IMR-90 (cell line): Measurements from ENCODE around the gene IDH3B. TPM values are rescaled to one million over a fixed set of nuclear protein-coding genes. Genes with fewer than 3 reads are reported as not detected.

Experiments
- ATAC-seq: fragments of 200-7000 bp; cut with Tn5 transposase; 2 replicates; pipeline ENCODE4 v1.9.1; 2020; ENCODE audit warnings: low read depth, mild to moderate bottlenecking, moderate library complexity
- BruUV-seq: library from RNA; stranded (reverse); fragments of 400-500 nt; replicated peaks from 2 replicates; lab custom pipeline; 2021; lab: Mats Ljungman, UMichigan
- CTCF ChIA-PET: fragments of 300-600 bp; formaldehyde crosslinking; extraction: SDS; loops from one replicate; lab custom pipeline; 2021; ENCODE audit warnings: antibody characterized with exemption; lab: Yijun Ruan, JAX
- POLR2A ChIA-PET: fragments of 300-600 bp; sonication (Branson Sonifier 250); formaldehyde crosslinking; loops from one replicate; lab custom pipeline; 2022; ENCODE audit warnings: antibody characterized with exemption; ENCODE audit not compliant: unreplicated experiment; lab: Charles Lee
- DNase-seq: peaks from one replicate; pipeline ENCODE4 v3.0.0; 2013
- H2AFZ ChIP-seq: replicated peaks from 2 replicates; pipeline ENCODE3; 2013; ENCODE audit warnings: low read length, mild to moderate bottlenecking; ENCODE audit not compliant: poor library complexity
- H2AK5ac ChIP-seq: 2 replicates; pipeline ENCODE4 v1.6.1; 2013; ENCODE audit warnings: low read depth, low read length, inconsistent platforms
- H2AK9ac ChIP-seq: replicated peaks from 2 replicates; pipeline ENCODE3; 2013; ENCODE audit warnings: mild to moderate bottlenecking, low read depth, low read length, moderate library complexity; ENCODE audit not compliant: poor library complexity
- H2BK120ac ChIP-seq: 2 replicates; pipeline ENCODE4 v1.6.1; 2013; ENCODE audit warnings: low read depth, low read length, inconsistent platforms
- H2BK15ac ChIP-seq: 3 replicates; pipeline ENCODE4 v1.6.1; 2013; ENCODE audit warnings: low read depth, low read length, inconsistent platforms
- H2BK20ac ChIP-seq: 2 replicates; pipeline ENCODE4 v1.6.1; 2013; ENCODE audit warnings: low read depth, mild to moderate bottlenecking, inconsistent platforms, low read length, moderate library complexity
- H2BK5ac ChIP-seq: 2 replicates; pipeline ENCODE4 v1.6.1; 2013; ENCODE audit warnings: mild to moderate bottlenecking, low read depth, low read length, inconsistent platforms; ENCODE audit not compliant: poor library complexity, severe bottlenecking
- H3K14ac ChIP-seq: replicated peaks from 2 replicates; pipeline ENCODE4 v1.6.1; 2013; ENCODE audit warnings: low read depth, low read length, inconsistent platforms
- H3K18ac ChIP-seq: 2 replicates; pipeline ENCODE4 v1.6.1; 2013; ENCODE audit warnings: low read depth, low read length, control low read depth
- H3K23ac ChIP-seq: 2 replicates; pipeline ENCODE4 v1.6.1; 2013; ENCODE audit warnings: low read depth, low read length, inconsistent platforms
- H3K27ac ChIP-seq: 2 replicates; pipeline ENCODE4 v1.5.1; 2013; ENCODE audit warnings: mild to moderate bottlenecking, control low read depth, low read length; ENCODE audit not compliant: insufficient read depth
- H3K27me3 ChIP-seq: 2 replicates; pipeline ENCODE4 v1.6.1; 2013; ENCODE audit warnings: low read length; ENCODE audit not compliant: control insufficient read depth, insufficient read depth
- H3K36me3 ChIP-seq: 2 replicates; pipeline ENCODE4 v1.6.1; 2013; ENCODE audit warnings: low read length, mixed read lengths; ENCODE audit not compliant: control insufficient read depth, insufficient read depth
- H3K4ac ChIP-seq: 2 replicates; pipeline ENCODE4 v1.6.1; 2013; ENCODE audit warnings: low read depth, low read length, inconsistent platforms
- H3K4me1 ChIP-seq: 2 replicates; pipeline ENCODE4 v1.6.1; 2013; ENCODE audit warnings: low read length, mixed read lengths; ENCODE audit not compliant: control insufficient read depth, insufficient read depth
- H3K4me2 ChIP-seq: 2 replicates; pipeline ENCODE4 v1.6.1; 2013; ENCODE audit warnings: low read depth, mild to moderate bottlenecking, control low read depth, low read length, moderate library complexity
- H3K4me3 ChIP-seq: 2 replicates; pipeline ENCODE4 v1.5.1; 2013; ENCODE audit warnings: low read depth, mild to moderate bottlenecking, control low read depth, low read length, moderate library complexity; ENCODE audit not compliant: insufficient read depth
- H3K56ac ChIP-seq: 2 replicates; pipeline ENCODE4 v1.6.1; 2013; ENCODE audit warnings: low read length, inconsistent platforms; ENCODE audit not compliant: insufficient read depth; ENCODE audit errors: extremely low read depth
- H3K79me1 ChIP-seq, 2 experiments: 2 replicates each; pipeline ENCODE4 v1.6.1; 2013; ENCODE audit warnings: low read length in 2 of 2, inconsistent platforms in 1 of 2, low read depth in 1 of 2
- H3K9ac ChIP-seq: 2 replicates; pipeline ENCODE4 v1.6.1; 2013; ENCODE audit warnings: low read depth, low read length, control low read depth
- H3K9me1 ChIP-seq: 2 replicates; pipeline ENCODE4 v1.6.1; 2013; ENCODE audit warnings: low read length, inconsistent platforms; ENCODE audit not compliant: insufficient read depth
- H3K9me3 ChIP-seq: 2 replicates; pipeline ENCODE4 v1.6.1; 2013; ENCODE audit warnings: low read length; ENCODE audit not compliant: control insufficient read depth, insufficient read depth
- H4K20me1 ChIP-seq: 2 replicates; pipeline ENCODE4 v1.6.1; 2013; ENCODE audit warnings: low read length, inconsistent platforms; ENCODE audit not compliant: insufficient read depth
- H4K5ac ChIP-seq: 2 replicates; pipeline ENCODE4 v1.6.1; 2013; ENCODE audit warnings: mild to moderate bottlenecking, low read depth, low read length, control low read depth
- H4K8ac ChIP-seq, 2 experiments: 2 replicates each; pipeline ENCODE4 v1.6.1; 2013; ENCODE audit warnings: low read depth in 2 of 2, low read length in 2 of 2, control low read depth in 1 of 2, inconsistent platforms in 1 of 2
- H4K91ac ChIP-seq: 2 replicates; pipeline ENCODE4 v1.6.1; 2013; ENCODE audit warnings: low read depth, low read length, inconsistent platforms; ENCODE audit not compliant: insufficient read depth
- BHLHE40 ChIP-seq: fragments of 150-350 bp; IDR thresholded peaks from 2 replicates; pipeline ENCODE4 v1.6.1; 2016; ENCODE audit warnings: mild to moderate bottlenecking, low read depth, low read length
- CEBPB ChIP-seq: IDR thresholded peaks from 2 replicates; pipeline ENCODE4 v1.6.1; 2012; ENCODE audit warnings: low read depth, low read length, improper control_type of control experiment
- FOS ChIP-seq: fragments of 150-350 bp; IDR thresholded peaks from 2 replicates; pipeline ENCODE4 v1.6.1; 2016; ENCODE audit warnings: low read depth, low read length
- MAZ ChIP-seq: IDR thresholded peaks from 2 replicates; pipeline ENCODE4 v1.6.1; 2012; ENCODE audit warnings: low read depth, mild to moderate bottlenecking, low read length, improper control_type of control experiment, moderate library complexity, borderline replicate concordance
- POLR2A ChIP-seq: IDR thresholded peaks from 2 replicates; pipeline ENCODE4 v1.6.1; 2012; ENCODE audit warnings: mild to moderate bottlenecking, low read depth, low read length
- WGBS, 2 experiments: methylation state at CpG; one replicate each; pipeline versions ENCODE4 v1.1.5 to v1.1.7; 2013; ENCODE audit warnings: missing lambda C conversion rate in 2 of 2; ENCODE audit not compliant: insufficient read length in 1 of 2; ENCODE audit errors: extremely low coverage in 2 of 2; 5-methylcytosine and 5-hydroxymethylcytosine counted together
- dilution Hi-C: fragments of 300-500 bp; cut with HindIII; formaldehyde crosslinking; loops from one replicate; pipeline ENCODE4 v1.14.3; 2018; ENCODE audit warnings: low sequenced_read_pairs; ENCODE audit not compliant: unreplicated experiment
- in situ Hi-C: fragments of 300-500 bp; cut with MboI; formaldehyde crosslinking; loops from 3 replicates; pipeline ENCODE4 v1.14.3; 2019; ENCODE audit warnings: low sequenced_read_pairs, inconsistent platforms, mixed read lengths
- intact Hi-C: fragments of 100-400 bp; cut with micrococcal nuclease; formaldehyde crosslinking; loops from 2 replicates; pipeline ENCODE4 v1.10.0; 2022
- polyA plus RNA-seq, 3 experiments: library from polyadenylated mRNA; depleted of rRNA; stranded (reverse); fragments of >200 nt; gene quantifications; 2 replicates each; pipeline ENCODE4 v1.2.3, GENCODE V29; 2012; ENCODE audit warnings: low replicate concordance in 1 of 3
- total RNA-seq: library from RNA; depleted of rRNA; stranded (reverse); fragments of >200 nt; gene quantifications from 2 replicates; pipeline ENCODE4 v1.2.3, GENCODE V29; 2012
- TF ChIP-seq, protein P1 (sequence below): fragments of 150-350 bp; IDR thresholded peaks from 2 replicates; pipeline ENCODE4 v1.6.1; 2016; ENCODE audit warnings: low read depth, mild to moderate bottlenecking, low read length, moderate library complexity, borderline replicate concordance

Gene IDH3B
- total and polyA plus RNA-seq, 2 of the 4 experiments (the other 2 are of a cell fraction), result 151 to 160 TPM

DNA sequence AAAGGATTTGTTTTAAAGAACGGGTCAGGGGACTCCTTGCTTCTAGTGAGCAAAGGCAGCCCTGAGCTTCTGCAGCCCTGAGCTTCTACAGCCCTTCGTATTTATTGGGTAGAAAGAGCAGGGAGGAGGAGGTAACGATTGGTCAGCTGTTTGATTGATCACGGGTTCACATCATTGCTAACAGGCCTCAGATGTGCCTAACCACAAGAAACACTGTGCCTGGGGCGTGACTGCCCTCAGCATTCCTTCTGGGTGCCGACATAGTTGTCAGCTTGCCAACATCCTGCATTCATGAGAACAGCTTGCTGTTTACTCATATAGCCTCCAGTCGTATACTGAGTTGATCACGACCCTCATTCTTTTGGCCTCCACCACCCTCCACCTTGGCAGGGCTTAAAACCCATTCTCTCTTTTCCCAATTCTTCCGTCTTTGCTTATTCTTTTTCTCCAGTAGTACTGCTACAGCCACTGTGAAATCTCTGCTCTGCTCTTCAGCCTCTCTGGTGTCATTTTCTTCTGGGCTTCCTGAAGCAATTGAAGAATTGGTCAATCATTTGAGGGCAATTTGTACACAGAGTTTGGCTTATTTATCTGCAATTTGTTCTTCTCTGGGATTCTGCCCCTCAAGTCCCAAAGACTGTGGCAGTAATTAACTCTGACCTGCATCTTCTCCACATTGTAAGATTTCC lies 37.0 kb downstream of the IDH3B start:
- Histone ChIP-seq H4K20me1 (no peaks in the 10 kb centered on the region), H2BK5ac (no peak overlapping the region), H2BK120ac (no peak overlapping the region), H3K9me3 (peaks cover 7% of the 10 kb centered on the region), H3K27ac (no peak overlapping the region), H4K91ac (no peak overlapping the region), H3K36me3 (no peaks in the 10 kb centered on the region), H3K18ac (no peak overlapping the region), H2AK5ac (no peak overlapping the region), H2BK20ac (no peak overlapping the region), H3K4me3 (no peak overlapping the region), H2BK15ac (no peak overlapping the region), H2AK9ac (no peak overlapping the region), H3K79me1 (no peaks in the 10 kb centered on the region), H3K4me1 (no peaks in the 10 kb centered on the region), H3K9ac (no peak overlapping the region), H3K14ac (no peak overlapping the region), H3K27me3 (peaks cover 4% of the 10 kb centered on the region), H4K8ac (no peak overlapping the region), H2AFZ (no peak overlapping the region), H3K4ac (no peak overlapping the region), H3K23ac (no peak overlapping the region), H3K9me1 (no peaks in the 10 kb centered on the region), H4K5ac (no peak overlapping the region), H3K4me2 (no peak overlapping the region), H3K56ac (no peak overlapping the region)
- intact Hi-C loops (no loop called here), in situ Hi-C loops (no loop called here), dilution Hi-C loops (no loop called here)
- CTCF ChIA-PET, result no interaction called here
- TF ChIP-seq BHLHE40, result no peak
- no peak for TF ChIP-seq MAZ
- no peak for TF ChIP-seq CEBPB
- no peak for TF ChIP-seq POLR2A
- no peak for TF ChIP-seq FOS
- TF ChIP-seq, protein P1, sequence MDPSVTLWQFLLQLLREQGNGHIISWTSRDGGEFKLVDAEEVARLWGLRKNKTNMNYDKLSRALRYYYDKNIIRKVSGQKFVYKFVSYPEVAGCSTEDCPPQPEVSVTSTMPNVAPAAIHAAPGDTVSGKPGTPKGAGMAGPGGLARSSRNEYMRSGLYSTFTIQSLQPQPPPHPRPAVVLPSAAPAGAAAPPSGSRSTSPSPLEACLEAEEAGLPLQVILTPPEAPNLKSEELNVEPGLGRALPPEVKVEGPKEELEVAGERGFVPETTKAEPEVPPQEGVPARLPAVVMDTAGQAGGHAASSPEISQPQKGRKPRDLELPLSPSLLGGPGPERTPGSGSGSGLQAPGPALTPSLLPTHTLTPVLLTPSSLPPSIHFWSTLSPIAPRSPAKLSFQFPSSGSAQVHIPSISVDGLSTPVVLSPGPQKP, result no peak
- ATAC-seq (no peak; the same call in 1 of the 2 replicates), DNase-seq (peak; percentile 51)
- 43% methylated on average over 5 of the region's 9 CpGs; no CpG with 5 or more reads in 1 of the 2 experiments for WGBS, 2 experiments
- no TSS peak for BruUV-seq
- POLR2A ChIA-PET, result no interaction called here
